ENCODE results near the gene THBS4. TPM values are rescaled to one million over a fixed set of nuclear protein-coding genes. Genes with fewer than 3 reads are reported as not detected.

The THBS4 gene
- polyA plus RNA-seq, 1 of the 3 experiments (the other 2 are of a cell fraction), result 1.1 TPM

- Histone ChIP-seq H3F3A (replicated peaks; ENCODE audit: insufficient read depth) (no peaks in the 10 kb centered on the region), H2AFZ (ENCODE audit: low read depth) (no peak overlapping the region), H3K9ac (no peak overlapping the region), H3K9me2 (no peaks in the 10 kb centered on the region), H3K27ac (ENCODE audit: low read depth in 2 of 2, low read length in 1 of 2) (peak overlapping the region in 1 of 2 experiments; percentile 67; a peak in 2 of 4 replicates), H3K79me2 (ENCODE audit: insufficient read depth) (no peaks in the 10 kb centered on the region), H3K4me2 (no peak overlapping the region), H3K27me3 (ENCODE audit: insufficient read depth) (no peaks in the 10 kb centered on the region), H3K4me1 (ENCODE audit: control insufficient read depth in 1 of 2, insufficient read depth in 2 of 2, low read depth in 1 of 2, low read length in 1 of 2) (peaks cover 0 to 3% of the 10 kb centered on the region in 2 experiments; a peak in 1 of 4 replicates), H3K36me3 (replicated peaks in 1 of 2; ENCODE audit: control insufficient read depth in 1 of 2, insufficient read depth in 2 of 2, low read length in 1 of 2) (no peaks in the 10 kb centered on the region), H4K20me1 (ENCODE audit: insufficient read depth) (no peaks in the 10 kb centered on the region), H3K4me3 (ENCODE audit: low read depth in 2 of 2, low read length in 1 of 2) (no peak overlapping the region), H3K9me3 (no peaks in the 10 kb centered on the region)
- ChIA-PET POLR2A (no interaction called here), CTCF (interaction anchor here (2.1 kb wide), 1 partner anchor 22 kb away, joined by 7 read pairs; no protein-coding TSS in a partner anchor)
- TF ChIP-seq MAX (IDR thresholded peaks at IDR 0.05; ENCODE audit: low read depth), result no peak
- 37% methylated on average over 4 of the region's 4 CpGs for WGBS (ENCODE audit: low lambda C conversion rate)
- no peak for DNase-seq
Measured at GRCh38 chr5:80060966-80061365, 25.8 kb downstream of the THBS4 start.

DNA sequence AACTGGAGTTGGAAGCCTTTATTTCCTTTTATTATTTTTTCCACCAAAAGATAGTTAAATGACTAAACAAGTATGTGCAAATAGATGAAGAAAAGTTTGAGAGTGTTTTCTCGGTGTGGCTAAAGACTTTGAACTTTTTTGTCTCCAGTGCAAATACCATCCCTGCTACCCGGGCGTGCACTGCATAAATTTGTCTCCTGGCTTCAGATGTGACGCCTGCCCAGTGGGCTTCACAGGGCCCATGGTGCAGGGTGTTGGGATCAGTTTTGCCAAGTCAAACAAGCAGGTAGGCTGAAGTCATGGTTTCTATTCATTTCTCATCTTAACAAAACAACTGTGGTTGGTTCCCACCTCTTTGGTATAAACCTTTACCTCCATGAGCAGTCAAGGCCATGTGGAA, 26.4 kb downstream of the THBS4 start:
- Histone ChIP-seq H2AFZ (ENCODE audit: low read depth) (no peak overlapping the region), H3F3A (replicated peaks; ENCODE audit: insufficient read depth) (no peaks in the 10 kb centered on the region), H3K9me2 (no peaks in the 10 kb centered on the region), H3K4me3 (ENCODE audit: low read depth in 2 of 2, low read length in 1 of 2) (no peak overlapping the region), H3K36me3 (replicated peaks in 1 of 2; ENCODE audit: control insufficient read depth in 1 of 2, insufficient read depth in 2 of 2, low read length in 1 of 2) (no peaks in the 10 kb centered on the region), H3K79me2 (ENCODE audit: insufficient read depth) (no peaks in the 10 kb centered on the region), H3K27ac (ENCODE audit: low read depth in 2 of 2, low read length in 1 of 2) (peak overlapping the region in 1 of 2 experiments; percentile 67; a peak in 2 of 4 replicates), H3K9ac (no peak overlapping the region), H3K4me1 (ENCODE audit: control insufficient read depth in 1 of 2, insufficient read depth in 2 of 2, low read depth in 1 of 2, low read length in 1 of 2) (peaks cover 0 to 3% of the 10 kb centered on the region in 2 experiments; a peak in 1 of 4 replicates), H4K20me1 (ENCODE audit: insufficient read depth) (no peaks in the 10 kb centered on the region), H3K4me2 (no peak overlapping the region), H3K27me3 (ENCODE audit: insufficient read depth) (no peaks in the 10 kb centered on the region), H3K9me3 (no peaks in the 10 kb centered on the region)
- no peak for DNase-seq
- POLR2A ChIA-PET, result no interaction called here
- WGBS (ENCODE audit: low lambda C conversion rate), result 79% methylated on average over 4 of the region's 4 CpGs
- TF ChIP-seq SIN3A (IDR thresholded peaks at IDR 0.05; ENCODE audit: borderline replicate concordance, low read depth, low read length) (no peak), IRF3 (IDR thresholded peaks at IDR 0.05; ENCODE audit: low read depth, low read length) (no peak), JUND (IDR thresholded peaks at IDR 0.05) (no peak), TEAD4 (IDR thresholded peaks at IDR 0.05; ENCODE audit: borderline replicate concordance, insufficient read depth) (no peak), FOXJ3 (CRISPR knock-in tag; IDR thresholded peaks at IDR 0.05) (no peak), RAD21 (IDR thresholded peaks at IDR 0.05; ENCODE audit: low read length) (no peak), NRF1 (IDR thresholded peaks at IDR 0.05; ENCODE audit: low read depth, low read length) (no peak), GABPA (IDR thresholded peaks at IDR 0.05; ENCODE audit: low read depth) (no peak), TAF1 (IDR thresholded peaks at IDR 0.05; ENCODE audit: borderline replicate concordance, low read depth, low read length) (no peak), GATA2 (CRISPR knock-in tag; IDR thresholded peaks at IDR 0.05) (no peak), RCOR1 (IDR thresholded peaks at IDR 0.05; ENCODE audit: low read length) (no peak), FOSL2 (IDR thresholded peaks at IDR 0.05; ENCODE audit: borderline replicate concordance, low read depth) (no peak), EP300 (IDR thresholded peaks at IDR 0.05; ENCODE audit: borderline replicate concordance in 1 of 2, low read depth in 1 of 2, low read length in 1 of 2) (no peak), POLR2AphosphoS5 (IDR thresholded peaks at IDR 0.05; ENCODE audit: low read depth, low read length) (no peak)
- TF ChIP-seq, protein P1, sequence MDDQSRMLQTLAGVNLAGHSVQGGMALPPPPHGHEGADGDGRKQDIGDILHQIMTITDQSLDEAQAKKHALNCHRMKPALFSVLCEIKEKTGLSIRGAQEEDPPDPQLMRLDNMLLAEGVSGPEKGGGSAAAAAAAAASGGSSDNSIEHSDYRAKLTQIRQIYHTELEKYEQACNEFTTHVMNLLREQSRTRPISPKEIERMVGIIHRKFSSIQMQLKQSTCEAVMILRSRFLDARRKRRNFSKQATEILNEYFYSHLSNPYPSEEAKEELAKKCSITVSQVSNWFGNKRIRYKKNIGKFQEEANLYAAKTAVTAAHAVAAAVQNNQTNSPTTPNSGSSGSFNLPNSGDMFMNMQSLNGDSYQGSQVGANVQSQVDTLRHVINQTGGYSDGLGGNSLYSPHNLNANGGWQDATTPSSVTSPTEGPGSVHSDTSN (IDR thresholded peaks at IDR 0.05), result no peak
- CTCF ChIA-PET, result no interaction called here

Data from SK-N-SH (cell line).